H1 (cell line): ENCODE results near the gene KBTBD12. TPM values are rescaled to one million over a fixed set of nuclear protein-coding genes. Genes with fewer than 3 reads are reported as not detected.

Experiments used
- CBX8 ChIP-seq: fragments of 300-800, 300-1000 bp; sonication (generic); IDR thresholded peaks from 2 replicates; pipeline ENCODE4 v1.7.1; 2016; ENCODE audit warnings: low read depth, low read length, borderline replicate concordance
- CEBPB ChIP-seq: IDR thresholded peaks from 2 replicates; pipeline ENCODE4 v1.6.1; 2012; ENCODE audit warnings: low read depth, low read length
- EZH2 ChIP-seq: fragments of 200-600 bp; sonication (generic); IDR thresholded peaks from 2 replicates; pipeline ENCODE4 v1.7.1; 2012; ENCODE audit warnings: low read depth, mild to moderate bottlenecking, moderate library complexity, low read length, inconsistent platforms; ENCODE audit not compliant: severe bottlenecking
- POLR2AphosphoS5 ChIP-seq: IDR thresholded peaks from 2 replicates; pipeline ENCODE4 v1.6.1; 2011; ENCODE audit warnings: low read depth, low read length
- RAD21 ChIP-seq, 2 experiments: IDR thresholded peaks in 1 of 2; conservative IDR thresholded peaks in 1 of 2; 2 replicates each; pipeline ENCODE4 v1.6.1; 2011; ENCODE audit warnings: low read depth in 2 of 2, low read length in 2 of 2, improper control_type of control experiment in 1 of 2, inconsistent platforms in 1 of 2, mild to moderate bottlenecking in 1 of 2, moderate library complexity in 1 of 2
- SP4 ChIP-seq: IDR thresholded peaks from 2 replicates; pipeline ENCODE4 v1.6.1; 2012; ENCODE audit warnings: low read length, inconsistent platforms
- SUZ12 ChIP-seq: fragments of 200-600 bp; sonication (generic); IDR thresholded peaks from 2 replicates; pipeline ENCODE4 v1.6.1; 2012; ENCODE audit warnings: mild to moderate bottlenecking, inconsistent platforms, low read length, moderate library complexity, mixed read lengths
- TAF7 ChIP-seq: optimal IDR thresholded peaks from 2 replicates; pipeline ENCODE3; 2011; ENCODE audit warnings: low read depth, mild to moderate bottlenecking, inconsistent platforms, low read length, moderate library complexity, borderline replicate concordance
- polyA plus RNA-seq, 7 experiments: library from polyadenylated mRNA; depleted of rRNA in 3 of 7; stranded (reverse) in 5 of 7; unstranded in 2 of 7; fragments of >200 nt in 5 of 7; fragments of 200-250 nt in 2 of 7; gene quantifications; 1 replicate in 5 of 7; 2 replicates in 1 of 7; 4 replicates in 1 of 7; pipeline versions ENCODE4 v1.2.1 to v1.2.3, GENCODE V29; 2011 to 2013; ENCODE audit warnings: missing spikeins in 2 of 7, mixed read lengths in 2 of 7
- total RNA-seq: library from RNA; stranded (reverse); fragmentation: NEBNext Ultra II Directional; extraction: Animal tissue kit (Norgen Biotek cat#: 25700); gene quantifications from 2 replicates; pipeline ENCODE4 v1.2.1, GENCODE V29; 2021
- TF ChIP-seq, protein P1 (sequence below): fragments of 300-600 bp; sonication (generic); IDR thresholded peaks from 2 replicates; pipeline ENCODE4 v1.7.1; 2012; ENCODE audit warnings: low read length, moderate library complexity, mild to moderate bottlenecking, inconsistent platforms; ENCODE audit not compliant: insufficient replicate concordance
- TF ChIP-seq, protein P2 (sequence below): IDR thresholded peaks from 2 replicates; pipeline ENCODE4 v1.6.1; 2012; ENCODE audit warnings: low read length, inconsistent platforms

KBTBD12 gene
- total and polyA plus RNA-seq, 2 of the 8 experiments (the other 6 are each of a cell fraction or from before 2014, with no cell fraction given), result 0.33 to 0.63 TPM

DNA sequence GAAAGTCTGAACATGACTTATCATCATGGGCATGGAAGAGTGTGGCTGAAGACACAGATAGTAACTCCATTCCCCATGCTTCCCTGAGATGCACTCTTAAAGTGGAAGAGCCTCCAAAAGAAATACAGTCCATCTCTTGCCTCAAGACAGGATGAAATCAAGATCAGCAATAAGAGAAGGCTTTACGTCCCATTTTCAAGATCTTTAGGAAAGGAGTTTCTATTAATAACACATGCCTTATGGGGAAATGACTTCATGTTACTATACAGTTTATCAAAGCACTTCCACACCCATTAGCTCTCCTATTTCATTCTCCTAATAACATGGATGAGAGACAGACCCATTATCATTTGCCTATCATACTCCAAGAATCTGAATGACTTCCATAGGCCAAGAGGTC lies 6.1 kb upstream of the KBTBD12 start (continued):
- TF ChIP-seq, protein P1, sequence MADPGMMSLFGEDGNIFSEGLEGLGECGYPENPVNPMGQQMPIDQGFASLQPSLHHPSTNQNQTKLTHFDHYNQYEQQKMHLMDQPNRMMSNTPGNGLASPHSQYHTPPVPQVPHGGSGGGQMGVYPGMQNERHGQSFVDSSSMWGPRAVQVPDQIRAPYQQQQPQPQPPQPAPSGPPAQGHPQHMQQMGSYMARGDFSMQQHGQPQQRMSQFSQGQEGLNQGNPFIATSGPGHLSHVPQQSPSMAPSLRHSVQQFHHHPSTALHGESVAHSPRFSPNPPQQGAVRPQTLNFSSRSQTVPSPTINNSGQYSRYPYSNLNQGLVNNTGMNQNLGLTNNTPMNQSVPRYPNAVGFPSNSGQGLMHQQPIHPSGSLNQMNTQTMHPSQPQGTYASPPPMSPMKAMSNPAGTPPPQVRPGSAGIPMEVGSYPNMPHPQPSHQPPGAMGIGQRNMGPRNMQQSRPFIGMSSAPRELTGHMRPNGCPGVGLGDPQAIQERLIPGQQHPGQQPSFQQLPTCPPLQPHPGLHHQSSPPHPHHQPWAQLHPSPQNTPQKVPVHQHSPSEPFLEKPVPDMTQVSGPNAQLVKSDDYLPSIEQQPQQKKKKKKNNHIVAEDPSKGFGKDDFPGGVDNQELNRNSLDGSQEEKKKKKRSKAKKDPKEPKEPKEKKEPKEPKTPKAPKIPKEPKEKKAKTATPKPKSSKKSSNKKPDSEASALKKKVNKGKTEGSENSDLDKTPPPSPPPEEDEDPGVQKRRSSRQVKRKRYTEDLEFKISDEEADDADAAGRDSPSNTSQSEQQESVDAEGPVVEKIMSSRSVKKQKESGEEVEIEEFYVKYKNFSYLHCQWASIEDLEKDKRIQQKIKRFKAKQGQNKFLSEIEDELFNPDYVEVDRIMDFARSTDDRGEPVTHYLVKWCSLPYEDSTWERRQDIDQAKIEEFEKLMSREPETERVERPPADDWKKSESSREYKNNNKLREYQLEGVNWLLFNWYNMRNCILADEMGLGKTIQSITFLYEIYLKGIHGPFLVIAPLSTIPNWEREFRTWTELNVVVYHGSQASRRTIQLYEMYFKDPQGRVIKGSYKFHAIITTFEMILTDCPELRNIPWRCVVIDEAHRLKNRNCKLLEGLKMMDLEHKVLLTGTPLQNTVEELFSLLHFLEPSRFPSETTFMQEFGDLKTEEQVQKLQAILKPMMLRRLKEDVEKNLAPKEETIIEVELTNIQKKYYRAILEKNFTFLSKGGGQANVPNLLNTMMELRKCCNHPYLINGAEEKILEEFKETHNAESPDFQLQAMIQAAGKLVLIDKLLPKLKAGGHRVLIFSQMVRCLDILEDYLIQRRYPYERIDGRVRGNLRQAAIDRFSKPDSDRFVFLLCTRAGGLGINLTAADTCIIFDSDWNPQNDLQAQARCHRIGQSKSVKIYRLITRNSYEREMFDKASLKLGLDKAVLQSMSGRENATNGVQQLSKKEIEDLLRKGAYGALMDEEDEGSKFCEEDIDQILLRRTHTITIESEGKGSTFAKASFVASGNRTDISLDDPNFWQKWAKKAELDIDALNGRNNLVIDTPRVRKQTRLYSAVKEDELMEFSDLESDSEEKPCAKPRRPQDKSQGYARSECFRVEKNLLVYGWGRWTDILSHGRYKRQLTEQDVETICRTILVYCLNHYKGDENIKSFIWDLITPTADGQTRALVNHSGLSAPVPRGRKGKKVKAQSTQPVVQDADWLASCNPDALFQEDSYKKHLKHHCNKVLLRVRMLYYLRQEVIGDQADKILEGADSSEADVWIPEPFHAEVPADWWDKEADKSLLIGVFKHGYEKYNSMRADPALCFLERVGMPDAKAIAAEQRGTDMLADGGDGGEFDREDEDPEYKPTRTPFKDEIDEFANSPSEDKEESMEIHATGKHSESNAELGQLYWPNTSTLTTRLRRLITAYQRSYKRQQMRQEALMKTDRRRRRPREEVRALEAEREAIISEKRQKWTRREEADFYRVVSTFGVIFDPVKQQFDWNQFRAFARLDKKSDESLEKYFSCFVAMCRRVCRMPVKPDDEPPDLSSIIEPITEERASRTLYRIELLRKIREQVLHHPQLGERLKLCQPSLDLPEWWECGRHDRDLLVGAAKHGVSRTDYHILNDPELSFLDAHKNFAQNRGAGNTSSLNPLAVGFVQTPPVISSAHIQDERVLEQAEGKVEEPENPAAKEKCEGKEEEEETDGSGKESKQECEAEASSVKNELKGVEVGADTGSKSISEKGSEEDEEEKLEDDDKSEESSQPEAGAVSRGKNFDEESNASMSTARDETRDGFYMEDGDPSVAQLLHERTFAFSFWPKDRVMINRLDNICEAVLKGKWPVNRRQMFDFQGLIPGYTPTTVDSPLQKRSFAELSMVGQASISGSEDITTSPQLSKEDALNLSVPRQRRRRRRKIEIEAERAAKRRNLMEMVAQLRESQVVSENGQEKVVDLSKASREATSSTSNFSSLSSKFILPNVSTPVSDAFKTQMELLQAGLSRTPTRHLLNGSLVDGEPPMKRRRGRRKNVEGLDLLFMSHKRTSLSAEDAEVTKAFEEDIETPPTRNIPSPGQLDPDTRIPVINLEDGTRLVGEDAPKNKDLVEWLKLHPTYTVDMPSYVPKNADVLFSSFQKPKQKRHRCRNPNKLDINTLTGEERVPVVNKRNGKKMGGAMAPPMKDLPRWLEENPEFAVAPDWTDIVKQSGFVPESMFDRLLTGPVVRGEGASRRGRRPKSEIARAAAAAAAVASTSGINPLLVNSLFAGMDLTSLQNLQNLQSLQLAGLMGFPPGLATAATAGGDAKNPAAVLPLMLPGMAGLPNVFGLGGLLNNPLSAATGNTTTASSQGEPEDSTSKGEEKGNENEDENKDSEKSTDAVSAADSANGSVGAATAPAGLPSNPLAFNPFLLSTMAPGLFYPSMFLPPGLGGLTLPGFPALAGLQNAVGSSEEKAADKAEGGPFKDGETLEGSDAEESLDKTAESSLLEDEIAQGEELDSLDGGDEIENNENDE, result no peak
- TF ChIP-seq SP4, result no peak
- TF ChIP-seq SUZ12, result no peak
- no peak for TF ChIP-seq CBX8
- no peak for TF ChIP-seq EZH2
- TF ChIP-seq RAD21 (IDR thresholded peaks at IDR 0.05 in 1 of 2, conservative IDR thresholded peaks at IDR 0.05 in 1 of 2; ENCODE audit: low read depth in 2 of 2, low read length in 2 of 2), result no peak
- no peak for TF ChIP-seq POLR2AphosphoS5
- no peak for TF ChIP-seq TAF7
- TF ChIP-seq CEBPB, result no peak
- TF ChIP-seq, protein P2, sequence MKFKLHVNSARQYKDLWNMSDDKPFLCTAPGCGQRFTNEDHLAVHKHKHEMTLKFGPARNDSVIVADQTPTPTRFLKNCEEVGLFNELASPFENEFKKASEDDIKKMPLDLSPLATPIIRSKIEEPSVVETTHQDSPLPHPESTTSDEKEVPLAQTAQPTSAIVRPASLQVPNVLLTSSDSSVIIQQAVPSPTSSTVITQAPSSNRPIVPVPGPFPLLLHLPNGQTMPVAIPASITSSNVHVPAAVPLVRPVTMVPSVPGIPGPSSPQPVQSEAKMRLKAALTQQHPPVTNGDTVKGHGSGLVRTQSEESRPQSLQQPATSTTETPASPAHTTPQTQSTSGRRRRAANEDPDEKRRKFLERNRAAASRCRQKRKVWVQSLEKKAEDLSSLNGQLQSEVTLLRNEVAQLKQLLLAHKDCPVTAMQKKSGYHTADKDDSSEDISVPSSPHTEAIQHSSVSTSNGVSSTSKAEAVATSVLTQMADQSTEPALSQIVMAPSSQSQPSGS, result no peak
